Gastroesophageal sphincter (tissue), 3 donors: Measurements from ENCODE around the gene PCA3.

ENCODE experiments used
- CTCF ChIP-seq, 4 experiments: fragments of 200-600 bp in 2 of 4; fragments of 450-650 bp in 2 of 4; sonication (generic) in 1 of 4; IDR thresholded peaks; one replicate each; pipeline ENCODE4 v1.5.1; 2017 to 2019; ENCODE audit warnings: antibody characterized with exemption in 4 of 4, mild to moderate bottlenecking in 2 of 4, moderate library complexity in 2 of 4
- POLR2AphosphoS5 ChIP-seq: sonication (generic); formaldehyde crosslinking; IDR thresholded peaks from one replicate; pipeline ENCODE4 v1.6.1; 2017; ENCODE audit warnings: antibody characterized with exemption

GRCh38 chr9:76743931-76744330 lies 20.3 kb upstream of the PCA3 start:
- TF ChIP-seq POLR2AphosphoS5 (no peak), CTCF (IDR thresholded peaks at IDR 0.05) (no peak)
